Measurements from ENCODE around the gene EFEMP2.

Gene EFEMP2

DNA sequence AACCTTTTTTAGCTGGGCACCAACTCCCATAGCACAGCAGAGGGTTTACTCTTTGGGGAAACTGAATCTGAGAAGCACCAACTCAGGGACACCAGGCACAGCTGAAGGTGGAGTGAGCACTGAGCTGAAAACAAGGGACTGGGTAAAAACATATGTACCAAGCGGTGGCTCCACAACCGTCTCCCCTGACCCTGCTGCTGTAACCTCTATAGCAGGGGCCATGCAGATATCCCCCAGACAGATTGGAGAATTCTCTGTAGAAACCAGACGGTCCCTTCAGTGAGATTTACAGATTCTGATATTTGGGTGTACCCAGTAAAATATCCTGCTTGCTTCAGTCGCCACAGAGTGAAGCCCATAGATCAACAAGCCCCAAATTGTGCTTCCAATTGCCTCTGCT, 43.1 kb downstream of the EFEMP2 start:
- in situ Hi-C loops (cut with MboI; ENCODE audit: low sequenced_read_pairs), result no loop called here

DNA sequence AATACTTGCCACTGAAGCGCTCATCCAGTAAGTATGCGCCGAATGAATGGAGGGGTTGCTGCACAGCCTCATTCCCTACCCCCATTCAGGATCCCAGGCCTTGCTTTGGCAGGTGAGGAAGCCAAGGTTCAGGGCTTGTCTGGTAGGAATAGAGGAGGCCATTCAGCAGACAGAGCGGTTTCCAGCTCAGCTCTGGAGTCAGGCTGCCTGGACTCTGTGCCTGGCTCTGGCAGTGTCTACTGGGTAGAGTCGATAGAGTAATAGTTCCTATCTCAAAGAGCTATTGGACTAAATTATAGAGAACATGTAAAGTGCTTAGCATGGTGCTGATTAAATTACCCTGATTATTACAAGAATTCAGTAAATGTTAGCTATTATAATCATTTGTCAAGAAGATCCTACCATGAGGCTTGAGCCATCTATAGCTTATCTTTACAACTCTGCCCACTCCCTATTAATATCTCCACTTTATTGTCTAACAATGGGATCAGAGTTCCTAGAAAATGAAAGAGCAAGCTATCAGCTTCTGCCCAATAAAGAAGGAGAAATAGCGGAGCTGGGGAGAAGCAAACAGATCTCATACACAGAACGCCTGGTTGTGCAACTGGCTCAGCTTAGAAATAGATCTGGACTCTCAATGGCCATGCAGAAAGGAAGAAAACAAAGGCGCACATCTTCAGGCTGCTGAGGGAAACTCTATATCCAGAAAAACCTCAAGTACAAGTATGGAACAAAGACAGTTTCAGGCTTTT, 45.4 kb downstream of the EFEMP2 start:
- in situ Hi-C loops (cut with MboI; ENCODE audit: low sequenced_read_pairs), result no loop called here

DNA sequence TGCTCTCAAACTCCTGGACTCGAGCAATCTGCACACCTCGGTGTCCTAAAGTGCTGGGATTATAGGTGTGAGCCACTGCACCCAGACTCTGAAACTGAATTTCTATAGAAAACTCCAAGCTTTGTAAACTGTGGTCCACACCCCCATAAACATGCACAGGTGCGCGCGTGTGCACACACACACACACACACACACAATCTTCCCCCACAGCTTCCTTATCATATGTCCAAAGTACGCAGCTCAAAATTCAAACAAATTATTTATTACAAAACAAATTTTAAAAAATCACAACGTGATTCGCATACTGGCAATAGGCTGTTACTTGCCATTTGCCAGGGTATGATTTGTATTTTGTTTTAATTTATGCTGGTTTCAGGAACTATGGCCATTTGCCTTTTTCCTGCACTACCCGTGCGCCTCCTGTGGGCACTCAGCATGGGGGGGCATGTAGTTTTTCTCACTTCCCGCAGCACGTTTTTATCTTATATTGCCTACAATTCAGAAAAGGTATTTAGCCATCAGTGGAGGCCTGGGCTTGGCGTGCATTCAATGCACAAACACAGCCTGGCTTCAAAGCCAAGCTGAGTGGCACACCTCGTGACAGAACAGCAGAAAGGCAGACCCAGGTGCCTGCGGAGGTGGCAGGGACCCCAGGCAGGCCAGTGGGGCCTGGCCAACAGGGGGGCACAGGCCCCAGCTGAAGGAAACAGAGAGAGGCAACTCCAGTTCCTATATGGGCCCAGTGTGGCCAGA, 49.6 kb downstream of the EFEMP2 start:
- in situ Hi-C loops (cut with MboI; ENCODE audit: low sequenced_read_pairs), result no loop called here

DNA sequence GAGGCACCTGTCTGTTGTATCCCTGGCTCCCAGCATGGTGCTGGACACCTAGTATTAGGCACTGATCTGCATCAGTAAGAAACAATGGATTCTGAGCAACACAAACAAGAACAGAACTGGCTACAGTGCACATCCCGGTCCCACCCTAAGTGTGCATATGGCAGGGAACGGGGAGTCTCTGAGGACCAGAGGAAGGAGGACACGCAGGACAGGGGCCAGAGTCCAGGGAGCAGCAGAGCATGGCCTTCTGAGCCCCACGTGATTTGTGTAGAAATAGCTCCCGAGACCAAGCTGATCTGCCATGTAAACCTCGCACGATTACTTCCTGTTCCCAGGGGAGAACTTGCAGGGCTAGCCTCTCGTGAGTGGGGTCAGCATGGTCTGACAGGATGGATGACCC, 51.5 kb downstream of the EFEMP2 start:
- in situ Hi-C loops (cut with MboI; ENCODE audit: low sequenced_read_pairs), result no loop called here

DNA sequence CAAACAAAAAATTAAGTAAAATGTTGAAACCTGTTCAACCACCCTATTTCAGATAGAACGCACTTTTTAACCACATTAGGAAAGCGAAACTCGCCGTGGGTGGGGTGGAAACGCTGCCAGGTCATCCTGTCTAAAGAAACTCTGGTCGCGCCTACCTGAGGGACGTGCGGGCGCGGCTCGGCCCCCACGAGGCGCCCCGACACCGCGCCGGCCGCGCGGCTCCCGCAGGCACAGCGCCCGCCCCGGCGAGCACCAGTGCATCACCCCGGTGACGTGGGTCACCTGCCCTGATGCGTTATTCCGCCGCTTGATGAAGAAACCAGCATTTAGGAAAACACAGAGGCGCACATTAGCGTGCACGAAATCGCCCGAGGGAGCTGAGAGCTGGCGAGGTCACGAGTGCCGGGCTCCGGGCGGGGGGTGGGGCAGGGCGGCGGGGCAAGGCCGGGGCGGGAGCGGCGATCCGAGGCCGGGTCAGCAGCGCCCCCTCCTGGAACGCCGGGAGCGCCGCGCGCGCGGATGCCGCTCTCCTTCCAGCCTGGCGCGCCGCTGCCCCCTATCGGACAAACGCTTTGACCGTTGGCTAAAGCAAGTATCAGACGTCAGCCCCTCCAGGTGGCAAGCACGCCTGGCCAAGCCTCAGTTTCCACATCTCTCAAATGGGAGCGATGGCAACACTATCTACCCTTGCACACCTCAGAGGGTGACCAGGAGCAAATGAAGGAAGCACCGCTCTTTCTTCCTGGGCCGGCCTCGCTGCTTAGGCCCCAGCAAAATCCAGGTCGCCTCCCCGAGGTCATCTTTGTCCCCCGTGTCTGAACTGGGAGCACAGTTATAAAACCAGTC, 54.5 kb downstream of the EFEMP2 start:
- in situ Hi-C loops (cut with MboI; ENCODE audit: low sequenced_read_pairs), result no loop called here

DNA sequence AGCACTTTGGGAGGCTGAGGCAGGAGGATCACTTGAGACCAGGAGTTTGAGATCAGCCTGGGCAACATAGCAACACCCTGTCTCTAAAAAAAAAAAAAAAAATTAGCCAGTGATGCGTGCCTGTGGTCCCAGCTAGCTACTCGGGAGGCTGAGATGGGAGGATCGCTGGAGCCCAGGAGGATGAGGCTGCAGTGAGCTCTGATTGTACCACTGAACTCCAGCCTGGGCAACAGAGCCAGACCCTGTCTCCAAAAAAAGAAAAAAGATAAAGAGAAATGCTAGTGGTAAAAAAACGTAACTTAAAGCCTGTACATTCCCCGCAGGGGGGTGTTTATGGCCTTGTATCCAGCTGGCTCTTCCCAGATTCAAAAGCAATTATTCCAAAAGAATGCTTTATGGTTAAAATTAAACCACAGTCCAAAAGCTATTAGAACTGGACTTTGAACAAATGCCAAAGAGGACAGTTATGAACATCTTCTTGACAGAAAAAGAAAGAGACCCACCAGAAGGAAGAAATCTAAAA, 55.2 kb downstream of the EFEMP2 start:
- in situ Hi-C loops (cut with MboI; ENCODE audit: low sequenced_read_pairs), result no loop called here

DNA sequence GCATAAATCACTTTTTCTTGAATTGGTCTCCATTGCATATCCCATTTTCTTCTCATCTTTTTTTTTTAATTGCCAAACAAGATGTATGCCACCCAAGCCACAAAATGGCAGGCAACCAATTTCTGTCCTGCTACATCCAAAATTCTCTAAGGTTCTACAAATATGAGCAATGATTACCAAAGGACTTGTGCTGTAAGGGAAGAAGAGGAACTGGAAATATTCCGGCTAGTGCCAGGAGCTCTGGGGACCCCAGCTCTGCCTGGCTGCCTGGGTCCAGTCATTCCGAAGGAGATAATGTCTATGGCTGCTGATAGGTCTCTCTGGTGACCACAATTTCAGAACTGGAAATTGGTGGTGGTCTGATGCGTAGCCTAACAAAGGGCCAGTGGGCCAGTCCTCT, 55.9 kb downstream of the EFEMP2 start:
- in situ Hi-C loops (cut with MboI; ENCODE audit: low sequenced_read_pairs), result no loop called here

Measured in hTERT RPE-1 (cell line).